Bronchial epithelial cell (primary cell): ENCODE results near the gene APBB2. TPM values are rescaled to one million over a fixed set of nuclear protein-coding genes. Genes with fewer than 3 reads are reported as not detected.
A peak's percentile ranks its signal among the peaks of the same experiment; 100 is the strongest.

Source experiments
- DNase-seq: peaks from one replicate; pipeline ENCODE4 v3.0.0-alpha.2; 2010; ENCODE audit warnings: low read depth
- FAIRE-seq: peaks from 2 replicates; lab custom pipeline; 2011; peaks lifted over from hg19 to GRCh38; lab: Jason Lieb, UNC
- H3K27me3 ChIP-seq: 2 replicates; pipeline ENCODE4 v1.5.1; 2011; ENCODE audit warnings: low read length; ENCODE audit not compliant: control insufficient read depth, insufficient read depth
- H3K36me3 ChIP-seq: 2 replicates; pipeline ENCODE4 v1.5.1; 2011; ENCODE audit warnings: low read length; ENCODE audit not compliant: control insufficient read depth, insufficient read depth
- H3K4me3 ChIP-seq: 2 replicates; pipeline ENCODE4 v1.5.1; 2011; ENCODE audit warnings: mild to moderate bottlenecking, low read depth, low read length, control low read depth
- CTCF ChIP-seq: IDR thresholded peaks from 2 replicates; pipeline ENCODE4 v1.5.1; 2011; ENCODE audit warnings: mild to moderate bottlenecking, moderate library complexity, low read length, control low read depth, inconsistent platforms; ENCODE audit not compliant: insufficient read depth, severe bottlenecking
- total RNA-seq: library from RNA; depleted of rRNA; stranded (reverse); fragments of >200 nt; gene quantifications from 2 replicates; pipeline ENCODE4 v1.2.1, GENCODE V29; 2014

The APBB2 gene
- total RNA-seq, 1 donor from 2014 or later, result 39.2 TPM

- no peaks in the 10 kb centered on the region for H3K36me3 ChIP-seq
- no peak for TF ChIP-seq CTCF
- FAIRE-seq, result no peak
- no peaks in the 10 kb centered on the region for H3K27me3 ChIP-seq
- peak; percentile 85 for DNase-seq
- no peak overlapping the region for H3K4me3 ChIP-seq
Observed at GRCh38 chr4:41185614-41186592, 28.4 kb downstream of the APBB2 start.

GRCh38 chr4:41184009-41184408 is 30.3 kb downstream of the APBB2 start:
- TF ChIP-seq CTCF, result no peak
- H3K27me3 ChIP-seq, result no peaks in the 10 kb centered on the region
- DNase-seq, result no peak
- no peaks in the 10 kb centered on the region for H3K36me3 ChIP-seq
- H3K4me3 ChIP-seq, result no peak overlapping the region
- FAIRE-seq, result no peak

GRCh38 chr4:41183021-41183553 is 31.3 kb downstream of the APBB2 start:
- DNase-seq (no peak), FAIRE-seq (no peak)
- TF ChIP-seq CTCF, result no peak
- Histone ChIP-seq H3K4me3 (no peak overlapping the region), H3K36me3 (no peaks in the 10 kb centered on the region), H3K27me3 (no peaks in the 10 kb centered on the region)

GRCh38 chr4:41181037-41181436 is 33.3 kb downstream of the APBB2 start:
- Histone ChIP-seq H3K4me3 (no peak overlapping the region), H3K27me3 (no peaks in the 10 kb centered on the region), H3K36me3 (no peaks in the 10 kb centered on the region)
- TF ChIP-seq CTCF, result no peak
- no peak for FAIRE-seq
- no peak for DNase-seq

GRCh38 chr4:41179498-41180195 is 34.7 kb downstream of the APBB2 start:
- FAIRE-seq, result no peak
- H3K4me3 ChIP-seq, result no peak overlapping the region
- no peaks in the 10 kb centered on the region for H3K27me3 ChIP-seq
- DNase-seq, result no peak
- TF ChIP-seq CTCF, result no peak
- H3K36me3 ChIP-seq, result no peaks in the 10 kb centered on the region
